HG02852 (cell line): ENCODE results near the gene TBC1D20.
"Not testable (repeated sequence)": the region's sequence is repeated elsewhere in the genome, so short reads cannot be mapped to it uniquely, and the experiment has no call there.

ENCODE experiments used
- ATAC-seq: cut with Tn5 transposase; IDR thresholded peaks from one replicate; pipeline ENCODE4 v1.9.1; 2021; ENCODE audit warnings: mild to moderate bottlenecking, moderate library complexity; ENCODE audit not compliant: unreplicated experiment

TBC1D20 gene

GRCh38 chr20:402898-403581 lies 59.3 kb downstream of the TBC1D20 start:
- ATAC-seq, result no peak

- ATAC-seq, result no peak
Measured at GRCh38 chr20:402496-402885, 59.8 kb downstream of the TBC1D20 start.

GRCh38 chr20:401682-402495 lies 60.4 kb downstream of the TBC1D20 start:
- no peak for ATAC-seq

GRCh38 chr20:400454-401275 lies 61.7 kb downstream of the TBC1D20 start:
- no peak for ATAC-seq

- ATAC-seq, result no peak
Measured at GRCh38 chr20:400128-400453, 62.2 kb downstream of the TBC1D20 start.

GRCh38 chr20:399182-399707 lies 63.1 kb downstream of the TBC1D20 start:
- ATAC-seq, result no peak

GRCh38 chr20:397432-398237 lies 64.7 kb downstream of the TBC1D20 start:
- ATAC-seq, result no peak

GRCh38 chr20:396619-397431 lies 65.5 kb downstream of the TBC1D20 start:
- ATAC-seq, result no peak

- ATAC-seq, result no peak
Measured at GRCh38 chr20:396252-396618, 66.1 kb downstream of the TBC1D20 start.

GRCh38 chr20:393296-393695 lies 69.0 kb downstream of the TBC1D20 start:
- ATAC-seq, result not testable (repeated sequence)

GRCh38 chr20:391041-391711 lies 71.2 kb downstream of the TBC1D20 start:
- ATAC-seq, result no peak

GRCh38 chr20:389220-389619 lies 73.1 kb downstream of the TBC1D20 start:
- no peak for ATAC-seq

GRCh38 chr20:388034-388994 lies 74.0 kb downstream of the TBC1D20 start:
- ATAC-seq, result no peak

- ATAC-seq, result no peak
Measured at GRCh38 chr20:387520-387919, 74.8 kb downstream of the TBC1D20 start.

- ATAC-seq, result not testable (repeated sequence)
Measured at GRCh38 chr20:386634-387033, 75.7 kb downstream of the TBC1D20 start.
